Umbilical cord (tissue), 2 donors: ENCODE measurements around the gene CNIH2. TPM values are rescaled to one million over a fixed set of nuclear protein-coding genes. Genes with fewer than 3 reads are reported as not detected.

Experiments
- DNase-seq: peaks from one replicate; pipeline ENCODE4 v3.0.0-alpha.2; 2015; ENCODE audit warnings: low spot score
- total RNA-seq: library from RNA; depleted of rRNA; stranded (reverse); fragments of >200 nt; gene quantifications from one replicate; pipeline ENCODE4 v1.2.3, GENCODE V29; 2014; ENCODE audit warnings: low replicate concordance; ENCODE audit not compliant: insufficient read depth

Gene CNIH2
- total RNA-seq, 1 donor from 2014 or later = not detected

GRCh38 chr11:66329165-66329673, 51.2 kb downstream of the CNIH2 start:
- no peak for DNase-seq

GRCh38 chr11:66330931-66331330, 53.0 kb downstream of the CNIH2 start:
- DNase-seq = no peak

DNA sequence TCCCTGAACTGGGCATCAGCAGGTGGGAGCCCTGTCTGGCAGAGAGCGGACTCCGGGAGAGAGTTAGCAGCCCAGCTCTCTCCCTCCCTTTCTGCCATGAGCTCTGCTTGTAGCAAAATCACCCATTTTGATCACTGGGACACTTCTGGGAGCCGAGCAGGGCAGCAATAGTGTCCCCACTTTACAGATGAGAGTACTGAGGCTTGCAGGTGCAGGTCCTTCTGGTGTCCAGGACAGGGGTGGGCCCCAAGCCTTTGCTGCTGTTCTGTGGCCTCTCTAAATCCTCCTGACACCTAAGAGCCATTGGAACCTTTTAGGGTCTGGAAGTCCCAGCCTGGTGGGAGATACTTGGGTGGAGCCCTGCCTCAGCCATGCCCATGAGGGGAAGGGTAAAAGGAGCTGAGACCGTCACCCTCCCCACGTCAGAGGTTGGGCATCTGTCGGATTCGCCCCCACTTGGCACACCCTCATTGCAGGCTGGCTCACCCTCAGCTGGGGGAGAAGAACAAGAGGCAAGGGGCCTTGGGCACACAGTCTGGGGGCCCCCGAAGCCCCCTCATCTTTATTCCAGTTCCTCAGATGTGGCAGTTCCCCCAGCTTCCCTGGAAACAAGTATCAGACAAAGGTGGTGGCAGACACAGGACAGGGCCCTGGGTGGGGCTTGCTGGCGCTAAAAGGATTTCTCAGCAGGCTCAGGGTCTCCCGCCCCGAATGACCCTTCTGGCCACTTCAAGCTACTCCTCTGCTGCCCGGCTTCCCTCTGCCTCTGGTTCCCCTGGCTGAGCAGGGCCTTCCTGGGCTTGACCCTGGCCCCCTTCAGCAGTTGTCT, 53.8 kb downstream of the CNIH2 start:
- DNase-seq = no peak

- no peak for DNase-seq
Measured at GRCh38 chr11:66332371-66333219, 54.6 kb downstream of the CNIH2 start.

GRCh38 chr11:66333220-66333877, 55.4 kb downstream of the CNIH2 start:
- DNase-seq = no peak

Other genes with a start within 250 kb of the CNIH2 start
- gene GAL3ST3, start 229.0 kb upstream of the CNIH2 start, total RNA-seq = 2.9 TPM
- gene SF3B2, start 225.8 kb upstream of the CNIH2 start, total RNA-seq = 86.2 TPM
- 42.6 TPM for gene PACS1, start 207.9 kb upstream of the CNIH2 start, total RNA-seq
- 20.0 TPM for gene KLC2, start 20.5 kb upstream of the CNIH2 start, total RNA-seq
- gene RAB1B, start 9.5 kb upstream of the CNIH2 start, total RNA-seq = 34.7 TPM
- 129 TPM for gene YIF1A, start 11.0 kb downstream of the CNIH2 start, total RNA-seq
- 0.24 TPM for gene TMEM151A, start 13.7 kb downstream of the CNIH2 start, total RNA-seq
- 20.7 TPM for gene CD248, start 38.9 kb downstream of the CNIH2 start, total RNA-seq
- 4.8 TPM for gene RIN1, start 58.3 kb downstream of the CNIH2 start, total RNA-seq
- gene BRMS1, start 66.9 kb downstream of the CNIH2 start, total RNA-seq = 21.9 TPM
- 41.9 TPM for gene B4GAT1, start 69.5 kb downstream of the CNIH2 start, total RNA-seq
- 1.4 TPM for gene SLC29A2, start 93.6 kb downstream of the CNIH2 start, total RNA-seq
- gene NPAS4, start 142.9 kb downstream of the CNIH2 start, total RNA-seq = 2.4 TPM
- 58.0 TPM for gene MRPL11, start 160.7 kb downstream of the CNIH2 start, total RNA-seq
- gene PELI3, start 188.7 kb downstream of the CNIH2 start, total RNA-seq = 12.5 TPM
- gene DPP3, start 202.3 kb downstream of the CNIH2 start, total RNA-seq = 24.6 TPM
- 18.1 TPM for gene BBS1, start 232.5 kb downstream of the CNIH2 start, total RNA-seq